Measurements from ENCODE around the gene BAIAP2L2.

- no peak for TF ChIP-seq CTCF (IDR thresholded peaks at IDR 0.05)
- TF ChIP-seq EZH2 (IDR thresholded peaks at IDR 0.05), result no peak
Measured at GRCh38 chr22:38049812-38050619, 60.5 kb downstream of the BAIAP2L2 start.

Measured in neural progenitor cell (in vitro differentiated cells).